LNCaP clone FGC (cell line): ENCODE results near the gene HSBP1.
A peak's percentile ranks its signal among the peaks of the same experiment; 100 is the strongest.

Experiments
- DNase-seq: peaks from one replicate; pipeline ENCODE4 v3.0.0-alpha.2; 2011; ENCODE audit warnings: low read depth
- H3K4me3 ChIP-seq: 2 replicates; pipeline ENCODE4 v1.5.1; 2011; ENCODE audit warnings: mild to moderate bottlenecking, low read depth, low read length, control low read depth
- TF ChIP-seq, protein P1 (sequence below): IDR thresholded peaks from 2 replicates; pipeline ENCODE4 v1.5.1; 2012; ENCODE audit warnings: mild to moderate bottlenecking; ENCODE audit not compliant: control insufficient read depth, insufficient read depth; ENCODE audit errors: extremely low read depth

The HSBP1 gene

DNA sequence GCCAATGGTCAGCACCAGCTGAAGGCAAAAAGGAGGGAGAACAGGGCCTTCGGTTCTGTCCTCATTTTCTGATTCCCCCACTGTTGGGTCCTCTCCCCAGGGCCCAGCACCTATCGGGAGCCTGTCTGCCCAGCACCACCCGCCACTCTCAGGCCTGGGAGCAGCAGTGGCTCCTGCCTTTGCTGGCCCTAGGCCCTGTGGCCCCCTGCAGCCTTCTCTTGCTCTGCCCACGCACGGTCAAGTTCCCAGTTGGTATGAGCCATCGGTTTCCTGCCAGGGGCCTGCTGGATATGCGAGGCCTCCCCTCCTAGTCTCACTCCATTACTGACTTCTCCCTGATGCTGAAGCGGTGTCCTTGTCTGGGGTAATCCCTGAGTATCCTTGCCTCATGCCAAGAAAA, 37.5 kb downstream of the HSBP1 start:
- no peak overlapping the region for H3K4me3 ChIP-seq
- TF ChIP-seq, protein P1, sequence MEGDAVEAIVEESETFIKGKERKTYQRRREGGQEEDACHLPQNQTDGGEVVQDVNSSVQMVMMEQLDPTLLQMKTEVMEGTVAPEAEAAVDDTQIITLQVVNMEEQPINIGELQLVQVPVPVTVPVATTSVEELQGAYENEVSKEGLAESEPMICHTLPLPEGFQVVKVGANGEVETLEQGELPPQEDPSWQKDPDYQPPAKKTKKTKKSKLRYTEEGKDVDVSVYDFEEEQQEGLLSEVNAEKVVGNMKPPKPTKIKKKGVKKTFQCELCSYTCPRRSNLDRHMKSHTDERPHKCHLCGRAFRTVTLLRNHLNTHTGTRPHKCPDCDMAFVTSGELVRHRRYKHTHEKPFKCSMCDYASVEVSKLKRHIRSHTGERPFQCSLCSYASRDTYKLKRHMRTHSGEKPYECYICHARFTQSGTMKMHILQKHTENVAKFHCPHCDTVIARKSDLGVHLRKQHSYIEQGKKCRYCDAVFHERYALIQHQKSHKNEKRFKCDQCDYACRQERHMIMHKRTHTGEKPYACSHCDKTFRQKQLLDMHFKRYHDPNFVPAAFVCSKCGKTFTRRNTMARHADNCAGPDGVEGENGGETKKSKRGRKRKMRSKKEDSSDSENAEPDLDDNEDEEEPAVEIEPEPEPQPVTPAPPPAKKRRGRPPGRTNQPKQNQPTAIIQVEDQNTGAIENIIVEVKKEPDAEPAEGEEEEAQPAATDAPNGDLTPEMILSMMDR, result no peak
- DNase-seq, result no peak

DNA sequence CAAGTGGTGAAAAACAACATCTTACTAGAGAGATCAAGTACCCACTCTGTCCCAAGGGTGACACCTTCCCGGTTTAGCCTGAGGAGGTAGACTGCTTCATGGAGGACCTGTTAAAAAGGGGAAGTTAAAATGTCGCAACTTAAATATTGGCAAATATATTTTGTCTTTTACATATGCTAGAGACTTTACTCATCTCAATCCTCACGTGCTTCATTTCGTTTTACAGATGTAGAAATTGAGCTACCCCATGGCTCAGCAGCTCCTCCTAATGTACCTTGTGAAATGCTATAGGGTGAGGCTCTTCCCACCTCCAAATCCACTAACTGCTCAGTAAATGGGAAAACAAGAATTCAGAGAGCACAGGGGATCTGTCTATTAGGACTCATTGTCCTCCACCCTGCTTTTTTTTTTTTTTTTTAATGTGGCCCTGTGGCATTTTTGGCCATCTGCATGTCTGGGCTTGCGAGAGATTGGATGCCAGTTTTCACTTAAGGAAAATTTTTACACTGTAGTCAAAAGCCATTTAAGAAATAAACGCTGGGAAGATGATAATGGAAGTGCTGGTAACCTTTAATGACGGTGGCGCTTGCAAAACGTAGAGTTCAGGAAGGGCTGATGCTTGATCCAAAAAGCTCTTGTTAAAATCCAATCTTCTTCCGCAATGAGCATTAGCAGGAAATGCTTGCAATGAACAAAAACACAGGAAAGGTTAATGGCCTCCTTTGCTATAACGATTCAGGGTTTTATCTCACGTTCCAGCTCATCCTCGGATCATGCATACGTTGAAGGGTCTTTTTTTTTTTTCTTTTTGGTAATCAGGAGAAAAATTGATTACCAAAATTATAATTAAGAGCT, 39.8 kb downstream of the HSBP1 start:
- TF ChIP-seq, protein P1, result no peak
- H3K4me3 ChIP-seq, result no peak overlapping the region
- DNase-seq, result no peak

DNA sequence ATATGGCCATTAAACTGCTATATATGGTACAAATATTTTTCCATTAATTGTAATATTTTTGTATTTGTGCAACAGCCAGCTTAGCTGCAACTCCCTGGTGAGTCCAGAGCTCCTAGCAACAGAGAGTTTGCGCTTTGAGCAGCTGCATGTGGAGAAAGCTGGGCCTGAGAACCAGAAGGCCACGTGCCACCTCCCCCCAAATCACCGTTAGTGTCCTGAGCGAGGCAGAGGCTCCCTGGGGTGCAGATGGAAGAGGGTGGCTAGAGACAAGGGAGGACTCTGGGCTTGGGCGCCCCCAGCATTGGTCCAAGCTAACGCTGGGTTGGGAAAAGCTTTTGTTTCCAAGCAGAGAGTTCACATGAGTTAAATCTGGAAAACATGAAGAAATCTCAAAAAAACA, 41.6 kb downstream of the HSBP1 start:
- no peak for DNase-seq
- TF ChIP-seq, protein P1, result no peak

DNA sequence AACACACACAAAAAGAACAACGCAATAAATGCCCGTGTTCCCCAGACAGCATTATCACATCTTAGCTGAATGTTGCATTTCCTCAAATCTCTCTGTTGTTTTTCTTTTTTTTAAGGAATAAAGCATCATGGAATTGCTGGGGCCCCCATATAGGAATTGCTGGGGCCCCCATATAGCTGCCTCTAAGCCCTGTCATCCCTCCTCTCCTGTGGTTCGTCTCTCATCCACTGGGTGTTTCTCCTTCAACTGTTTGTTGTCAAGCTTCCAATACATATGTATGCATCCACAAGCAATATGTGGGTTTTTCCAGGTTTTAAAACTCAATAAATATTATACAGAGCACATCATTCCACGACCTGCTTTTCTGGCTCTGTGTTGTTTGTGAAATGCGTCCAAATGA, 43.2 kb downstream of the HSBP1 start:
- no peak overlapping the region for H3K4me3 ChIP-seq
- TF ChIP-seq, protein P1, result no peak
- peak; percentile 21 for DNase-seq

More for the DNA sequence above, 41.6 kb downstream of the HSBP1 start:
- H3K4me3 ChIP-seq, result no peak overlapping the region

DNA sequence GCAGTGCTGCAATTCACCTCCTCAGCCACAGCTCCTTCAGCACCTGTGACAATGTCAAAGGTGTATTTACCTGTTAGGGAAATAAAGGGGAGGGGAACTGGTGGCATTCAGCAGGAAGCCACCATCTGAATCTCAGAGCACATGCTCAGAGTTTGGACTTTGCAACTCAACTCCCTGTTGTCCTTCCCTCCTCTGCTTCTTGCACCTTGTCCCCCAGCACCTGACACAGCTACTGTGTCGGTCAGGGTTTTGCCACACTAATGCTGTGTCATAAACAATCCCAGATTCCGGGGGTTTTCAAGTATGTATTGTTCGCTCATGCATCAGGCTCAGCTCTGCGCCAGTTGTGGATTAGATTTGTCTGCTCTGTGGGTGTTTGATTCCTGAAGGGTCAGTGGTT, 43.7 kb downstream of the HSBP1 start:
- no peak for DNase-seq
- H3K4me3 ChIP-seq, result no peak overlapping the region
- TF ChIP-seq, protein P1, result no peak

DNA sequence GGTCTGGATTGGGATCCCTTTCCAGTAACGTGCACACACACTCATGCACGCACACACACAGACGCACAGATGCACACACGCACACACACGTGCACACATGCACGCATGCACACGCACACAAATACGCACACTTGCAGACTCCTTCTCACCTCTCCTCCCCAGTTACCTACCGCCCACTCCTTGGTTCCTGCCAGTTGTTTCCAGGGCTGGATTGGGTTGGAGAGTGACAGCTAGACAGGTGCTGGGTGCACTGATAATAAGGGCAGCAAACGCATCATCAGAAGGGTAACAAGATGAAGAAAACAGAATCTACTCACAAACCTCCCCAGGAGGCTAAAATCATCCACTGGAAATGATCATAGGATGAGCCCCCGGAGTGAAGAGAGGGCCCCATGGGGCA, 45.0 kb downstream of the HSBP1 start:
- TF ChIP-seq, protein P1, result no peak
- no peak overlapping the region for H3K4me3 ChIP-seq
- DNase-seq, result no peak

DNA sequence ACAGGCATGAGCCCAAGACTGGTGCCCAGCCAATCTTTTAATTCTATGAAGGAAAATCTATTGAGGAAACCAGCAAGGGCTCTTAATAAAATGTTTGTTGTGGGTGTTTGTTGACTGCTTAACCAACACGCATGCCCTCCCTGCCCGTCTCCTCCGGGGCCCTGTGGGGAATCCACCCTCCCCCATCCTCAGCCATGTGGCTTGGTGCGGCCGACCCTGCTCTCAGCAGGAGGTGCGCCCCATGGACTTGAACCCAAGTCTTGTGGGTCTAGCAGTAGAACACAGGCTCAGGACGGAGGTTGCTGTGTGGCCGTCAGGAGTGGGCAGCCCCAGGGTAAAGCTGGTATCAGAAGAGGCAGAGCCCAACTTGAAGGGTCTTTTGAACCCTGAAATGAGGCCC, 46.1 kb downstream of the HSBP1 start:
- H3K4me3 ChIP-seq, result no peak overlapping the region
- TF ChIP-seq, protein P1, result no peak
- no peak for DNase-seq
